HL-60 (cell line): ENCODE data around the gene NPHP4.

ENCODE experiments used
- DNase-seq, 2 experiments: peaks; one replicate each; pipeline ENCODE4 v3.0.0-alpha.2; 2010 to 2020; ENCODE audit warnings: low read depth in 1 of 2, low spot score in 1 of 2
- H3K27ac ChIP-seq: fragments of 250-450 bp; sonication (Bioruptor Pico); replicated peaks from 2 replicates; pipeline ENCODE4 v1.5.1; 2020; ENCODE audit warnings: mild to moderate bottlenecking, moderate library complexity
- H3K27me3 ChIP-seq: fragments of 250-450 bp; sonication (Bioruptor Pico); 2 replicates; pipeline ENCODE4 v1.5.1; 2021; ENCODE audit warnings: mild to moderate bottlenecking, moderate library complexity; ENCODE audit not compliant: insufficient read depth, poor library complexity, severe bottlenecking
- H3K4me3 ChIP-seq: replicated peaks from 2 replicates; pipeline ENCODE4 v1.5.1; 2011; ENCODE audit warnings: mild to moderate bottlenecking, control low read depth, low read length; ENCODE audit not compliant: insufficient read depth
- CTCF ChIP-seq: IDR thresholded peaks from one replicate; pipeline ENCODE4 v1.5.1; 2011; ENCODE audit warnings: low read length, control low read depth, inconsistent platforms; ENCODE audit not compliant: insufficient read depth
- GABPA ChIP-seq: IDR thresholded peaks from 2 replicates; pipeline ENCODE4 v1.6.1; 2012; ENCODE audit warnings: low read depth
- POLR2AphosphoS5 ChIP-seq: IDR thresholded peaks from 2 replicates; pipeline ENCODE4 v1.6.1; 2012; ENCODE audit warnings: low read depth
- REST ChIP-seq: IDR thresholded peaks from 2 replicates; pipeline ENCODE4 v1.6.1; 2012; ENCODE audit warnings: low read depth; ENCODE audit not compliant: insufficient replicate concordance
- SPI1 ChIP-seq: IDR thresholded peaks from 2 replicates; pipeline ENCODE4 v1.6.1; 2012; ENCODE audit warnings: low read depth, mild to moderate bottlenecking, borderline replicate concordance

Gene NPHP4

GRCh38 chr1:5843521-5844096, 148.6 kb downstream of the NPHP4 start:
- Histone ChIP-seq H3K27ac (no peak overlapping the region), H3K27me3 (no peaks in the 10 kb centered on the region), H3K4me3 (no peak overlapping the region)
- DNase-seq: no peak
- TF ChIP-seq CTCF: no peak
- TF ChIP-seq POLR2AphosphoS5: no peak
- TF ChIP-seq SPI1: no peak
- no peak for TF ChIP-seq GABPA
- TF ChIP-seq REST: no peak

- TF ChIP-seq POLR2AphosphoS5 (no peak), CTCF (no peak), SPI1 (no peak), GABPA (no peak), REST (no peak)
- no peak overlapping the region for H3K4me3 ChIP-seq
- no peaks in the 10 kb centered on the region for H3K27me3 ChIP-seq
- H3K27ac ChIP-seq: no peak overlapping the region
- no peak for DNase-seq
Observed at GRCh38 chr1:5842679-5843078, 149.5 kb downstream of the NPHP4 start.

GRCh38 chr1:5840551-5841001, 151.6 kb downstream of the NPHP4 start:
- Histone ChIP-seq H3K27ac (no peak overlapping the region), H3K27me3 (peaks cover 5% of the 10 kb centered on the region), H3K4me3 (no peak overlapping the region)
- TF ChIP-seq GABPA: no peak
- no peak for TF ChIP-seq CTCF
- no peak for TF ChIP-seq REST
- no peak for TF ChIP-seq POLR2AphosphoS5
- no peak for TF ChIP-seq SPI1
- DNase-seq: no peak
